GM18858 (cell line): ENCODE data around the gene TAAR2.
"Not testable (repeated sequence)": the region's sequence is repeated elsewhere in the genome, so short reads cannot be mapped to it uniquely, and the experiment has no call there.

Experiments used
- ATAC-seq: cut with Tn5 transposase; IDR thresholded peaks from one replicate; pipeline ENCODE4 v1.9.1; 2021; ENCODE audit not compliant: unreplicated experiment

Gene TAAR2

GRCh38 chr6:132614554-132614953, 9.5 kb downstream of the TAAR2 start:
- ATAC-seq = peak; percentile 65

GRCh38 chr6:132612449-132613108, 11.5 kb downstream of the TAAR2 start:
- ATAC-seq = no peak

GRCh38 chr6:132611616-132612015, 12.5 kb downstream of the TAAR2 start:
- ATAC-seq = no peak

GRCh38 chr6:132607544-132608233, 16.4 kb downstream of the TAAR2 start:
- no peak for ATAC-seq

GRCh38 chr6:132604635-132605152, 19.4 kb downstream of the TAAR2 start:
- ATAC-seq = no peak

GRCh38 chr6:132600900-132601299, 23.2 kb downstream of the TAAR2 start:
- not testable (repeated sequence) for ATAC-seq

GRCh38 chr6:132598473-132598872, 25.6 kb downstream of the TAAR2 start:
- no peak for ATAC-seq

- ATAC-seq = no peak
These were observed 27.9 kb downstream of the TAAR2 start for GRCh38 chr6:132596201-132596600.

GRCh38 chr6:132592855-132593254, 31.2 kb downstream of the TAAR2 start:
- ATAC-seq = no peak

GRCh38 chr6:132590362-132590761, 33.7 kb downstream of the TAAR2 start:
- no peak for ATAC-seq

GRCh38 chr6:132589454-132589853, 34.6 kb downstream of the TAAR2 start, which contains the start of gene TAAR5:
TAAR5 (minus strand) TSS chr6:132589741; CDS start chr6:132589686, 55 bp downstream.
- no peak for ATAC-seq

- no peak for ATAC-seq
These were observed 36.7 kb downstream of the TAAR2 start for GRCh38 chr6:132587424-132587823.

- ATAC-seq = no peak
These were observed 39.4 kb downstream of the TAAR2 start for GRCh38 chr6:132584698-132585097.

- no peak for ATAC-seq
These were observed 52.3 kb downstream of the TAAR2 start for GRCh38 chr6:132571774-132572173.

- no peak for ATAC-seq
These were observed 53.8 kb downstream of the TAAR2 start, which contains the start of gene TAAR6 for GRCh38 chr6:132570221-132570777. TAAR6 (plus strand) TSS chr6:132570322; CDS start chr6:132570322, 0 bp downstream.

- ATAC-seq = no peak
These were observed 54.9 kb downstream of the TAAR2 start for GRCh38 chr6:132569170-132569569.

GRCh38 chr6:132568611-132569010, 55.5 kb downstream of the TAAR2 start:
- no peak for ATAC-seq

GRCh38 chr6:132567566-132567965, 56.5 kb downstream of the TAAR2 start:
- no peak for ATAC-seq
